Neuronal stem cell (in vitro differentiated cells): Measurements from ENCODE around the gene REX1BD.

Experiments
- DNase-seq: peaks from one replicate; pipeline ENCODE4 v3.0.0-alpha.2; 2013; ENCODE audit warnings: low spot score
- H2AFZ ChIP-seq: one replicate; pipeline ENCODE4 v1.6.1; 2013; ENCODE audit warnings: mild to moderate bottlenecking, low read length, inconsistent platforms
- H2AK5ac ChIP-seq: 2 replicates; pipeline ENCODE4 v1.6.1; 2013; ENCODE audit warnings: low read depth, mild to moderate bottlenecking, inconsistent platforms, low read length, moderate library complexity, mixed read lengths
- H2BK120ac ChIP-seq: 2 replicates; pipeline ENCODE4 v1.6.1; 2013; ENCODE audit warnings: low read depth, mild to moderate bottlenecking, inconsistent platforms, low read length, moderate library complexity, mixed read lengths
- H2BK12ac ChIP-seq: one replicate; pipeline ENCODE4 v1.6.1; 2013; ENCODE audit warnings: low read length, inconsistent platforms
- H2BK15ac ChIP-seq: 2 replicates; pipeline ENCODE4 v1.6.1; 2013; ENCODE audit warnings: mild to moderate bottlenecking, low read length, inconsistent platforms, mixed read lengths
- H2BK5ac ChIP-seq: one replicate; pipeline ENCODE4 v1.6.1; 2013; ENCODE audit warnings: inconsistent platforms, mild to moderate bottlenecking, low read length, moderate library complexity
- H3K14ac ChIP-seq: one replicate; pipeline ENCODE4 v1.6.1; 2013; ENCODE audit warnings: low read length, inconsistent platforms
- H3K18ac ChIP-seq: 2 replicates; pipeline ENCODE4 v1.6.1; 2013; ENCODE audit warnings: low read length, inconsistent platforms
- H3K23ac ChIP-seq: 2 replicates; pipeline ENCODE4 v1.6.1; 2013; ENCODE audit warnings: low read depth, mild to moderate bottlenecking, mixed read lengths, low read length, inconsistent platforms; ENCODE audit not compliant: poor library complexity
- H3K27ac ChIP-seq: replicated peaks from 3 replicates; pipeline ENCODE4 v1.5.1; 2013; ENCODE audit warnings: low read length, inconsistent platforms
- H3K27me3 ChIP-seq, 3 experiments: 2 replicates each; pipeline ENCODE4 v1.6.1; 2013; ENCODE audit warnings: low read length in 3 of 3, mild to moderate bottlenecking in 2 of 3, inconsistent platforms in 1 of 3, low read depth in 1 of 3, mixed read lengths in 1 of 3, moderate library complexity in 1 of 3; ENCODE audit not compliant: control insufficient read depth in 3 of 3, insufficient read depth in 3 of 3
- H3K36me3 ChIP-seq, 2 donors: replicated peaks in 1 of 2; 2 replicates each; pipeline ENCODE4 v1.6.1; 2013; ENCODE audit warnings: low read length in 2 of 2; ENCODE audit not compliant: control insufficient read depth in 2 of 2, insufficient read depth in 2 of 2
- H3K4ac ChIP-seq: 2 replicates; pipeline ENCODE4 v1.6.1; 2013; ENCODE audit warnings: inconsistent platforms, mild to moderate bottlenecking, low read length, moderate library complexity
- H3K4me1 ChIP-seq, 2 donors: 1 replicate in 1 of 2; 2 replicates in 1 of 2; pipeline ENCODE4 v1.6.1; 2013; ENCODE audit warnings: low read length in 2 of 2, low read depth in 1 of 2; ENCODE audit not compliant: control insufficient read depth in 2 of 2, insufficient read depth in 1 of 2
- H3K4me2 ChIP-seq: one replicate; pipeline ENCODE4 v1.6.1; 2013; ENCODE audit warnings: mild to moderate bottlenecking, low read length, inconsistent platforms; ENCODE audit not compliant: insufficient read depth, poor library complexity, severe bottlenecking
- H3K4me3 ChIP-seq, 2 donors: 2 replicates each; pipeline ENCODE4 v1.5.1; 2013; ENCODE audit warnings: low read length in 2 of 2, mild to moderate bottlenecking in 2 of 2, inconsistent platforms in 1 of 2, moderate library complexity in 1 of 2
- H3K79me1 ChIP-seq: one replicate; pipeline ENCODE4 v1.6.1; 2013; ENCODE audit warnings: low read depth, mild to moderate bottlenecking, inconsistent platforms, low read length, moderate library complexity
- H3K9ac ChIP-seq: one replicate; pipeline ENCODE4 v1.6.1; 2013; ENCODE audit warnings: mild to moderate bottlenecking, low read depth, low read length, inconsistent platforms; ENCODE audit not compliant: poor library complexity
- H3K9me3 ChIP-seq, 2 donors: replicated peaks in 1 of 2; 2 replicates each; pipeline versions ENCODE3 to v1.6.1; 2013; ENCODE audit warnings: low read length in 2 of 2, mild to moderate bottlenecking in 2 of 2, inconsistent platforms in 1 of 2, low read depth in 1 of 2, mixed read lengths in 1 of 2, moderate library complexity in 1 of 2; ENCODE audit not compliant: control insufficient read depth in 2 of 2, insufficient read depth in 1 of 2
- H4K8ac ChIP-seq: one replicate; pipeline ENCODE4 v1.6.1; 2013; ENCODE audit warnings: low read depth, mild to moderate bottlenecking, inconsistent platforms, low read length, moderate library complexity
- H4K91ac ChIP-seq: one replicate; pipeline ENCODE4 v1.6.1; 2013; ENCODE audit warnings: low read length, low read depth, mild to moderate bottlenecking, inconsistent platforms; ENCODE audit not compliant: poor library complexity
- WGBS, 2 donors: extraction: QIAGEN DNeasy Blood & Tissue Kit; methylation state at CpG; one replicate each; pipeline ENCODE4 v1.1.7; 2013; ENCODE audit warnings: missing lambda C conversion rate in 2 of 2, mixed read lengths in 1 of 2; ENCODE audit not compliant: insufficient read length in 2 of 2, insufficient replicate concordance in 1 of 2; ENCODE audit errors: extremely low coverage in 2 of 2; 5-methylcytosine and 5-hydroxymethylcytosine counted together

Gene REX1BD

DNA sequence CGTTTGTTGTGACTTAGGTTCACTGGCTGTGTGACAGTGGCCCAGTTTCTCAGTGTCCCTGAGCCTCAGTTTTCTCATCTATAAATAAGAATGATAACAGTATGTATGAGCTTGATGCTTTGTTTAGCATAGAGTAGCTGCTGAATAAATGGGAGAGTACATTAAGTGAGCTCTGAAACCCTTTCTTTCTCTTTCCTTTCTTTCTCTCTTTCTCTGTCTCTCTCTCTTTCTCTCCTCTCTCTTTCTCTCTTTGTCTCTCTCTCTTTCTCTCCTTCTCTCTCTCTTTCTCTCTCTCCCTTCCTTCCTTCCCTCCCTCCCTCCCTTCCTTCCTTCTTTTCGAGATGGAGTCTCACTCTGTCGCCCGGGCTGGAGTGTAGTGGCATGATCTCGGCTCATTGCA, 28.9 kb upstream of the REX1BD start:
- Histone ChIP-seq H2BK12ac (no peak overlapping the region), H3K36me3 (peaks cover 7 to 38% of the 10 kb centered on the region in 2 donors), H2AFZ (no peak overlapping the region), H2AK5ac (no peak overlapping the region), H3K4me2 (no peak overlapping the region), H4K91ac (no peak overlapping the region), H3K18ac (no peak overlapping the region), H2BK5ac (no peak overlapping the region), H4K8ac (no peak overlapping the region), H3K4me3 (no peak overlapping the region), H2BK120ac (no peak overlapping the region), H3K9ac (no peak overlapping the region), H3K9me3 (peaks cover 0 to 2% of the 10 kb centered on the region in 2 donors), H3K4ac (no peak overlapping the region), H3K79me1 (peaks cover 5% of the 10 kb centered on the region), H2BK15ac (no peak overlapping the region), H3K27ac (no peak overlapping the region), H3K4me1 (no peaks in the 10 kb centered on the region), H3K23ac (no peak overlapping the region), H3K27me3 (no peaks in the 10 kb centered on the region), H3K14ac (no peak overlapping the region)
- no peak for DNase-seq
- no CpG with 5 or more reads among the region's 5 CpGs for WGBS, 2 donors

DNA sequence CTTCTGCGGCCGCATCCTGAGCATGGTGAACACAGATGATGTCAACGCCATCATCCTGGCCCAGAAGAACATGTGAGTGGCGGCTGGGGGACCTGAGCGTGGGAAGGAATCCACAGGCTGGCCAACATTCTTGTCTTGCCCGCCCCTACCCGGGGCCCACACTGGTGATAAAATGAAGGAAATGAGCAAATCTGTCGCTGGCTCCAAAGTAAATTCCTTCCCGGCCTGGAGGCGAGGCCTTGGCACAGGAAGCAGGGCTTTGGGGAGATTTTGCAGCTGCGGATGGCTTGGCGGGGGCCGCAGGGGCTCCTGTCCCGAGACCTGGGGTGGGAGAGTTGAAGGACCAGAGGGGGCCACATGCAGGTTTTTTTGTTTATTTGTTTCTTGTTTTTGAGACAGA, 26.5 kb upstream of the REX1BD start:
- Histone ChIP-seq H2BK120ac (no peak overlapping the region), H3K4me1 (no peaks in the 10 kb centered on the region), H2BK5ac (no peak overlapping the region), H3K4me3 (no peak overlapping the region), H3K27ac (no peak overlapping the region), H4K8ac (no peak overlapping the region), H3K79me1 (peaks cover 5% of the 10 kb centered on the region), H3K18ac (no peak overlapping the region), H3K9ac (no peak overlapping the region), H3K27me3 (no peaks in the 10 kb centered on the region), H3K4ac (no peak overlapping the region), H4K91ac (no peak overlapping the region), H3K14ac (no peak overlapping the region), H2BK15ac (no peak overlapping the region), H2AFZ (no peak overlapping the region), H3K36me3 (peaks cover 15 to 61% of the 10 kb centered on the region in 2 donors), H2AK5ac (no peak overlapping the region), H3K23ac (no peak overlapping the region), H3K9me3 (peaks cover 0 to 3% of the 10 kb centered on the region in 2 donors), H3K4me2 (no peak overlapping the region), H2BK12ac (no peak overlapping the region)
- WGBS, 2 donors = no CpG with 5 or more reads among the region's 14 CpGs
- no peak for DNase-seq

- peak overlapping the region; percentile 44 for H3K9ac ChIP-seq
- no peak overlapping the region for H2BK12ac ChIP-seq
- H3K18ac ChIP-seq = no peak overlapping the region
- H3K27me3 ChIP-seq = no peaks in the 10 kb centered on the region
- H4K8ac ChIP-seq = no peak overlapping the region
- H3K23ac ChIP-seq = peak overlapping the region; percentile 55
- DNase-seq = no peak
- H3K4ac ChIP-seq = no peak overlapping the region
- no peak overlapping the region for H2BK15ac ChIP-seq
- WGBS, 2 donors = no CpG with 5 or more reads among the region's 8 CpGs
- no peak overlapping the region for H2BK5ac ChIP-seq
- H3K4me2 ChIP-seq = no peak overlapping the region
- no peak overlapping the region for H2BK120ac ChIP-seq
- H3K79me1 ChIP-seq = peaks cover 3% of the 10 kb centered on the region
- H3K4me3 ChIP-seq = no peak overlapping the region
- H3K27ac ChIP-seq = no peak overlapping the region
- no peak overlapping the region for H2AFZ ChIP-seq
- peaks cover 0 to 3% of the 10 kb centered on the region in 2 donors for H3K4me1 ChIP-seq
- H3K36me3 ChIP-seq = peaks cover 36 to 77% of the 10 kb centered on the region in 2 donors
- no peak overlapping the region for H2AK5ac ChIP-seq
- no peak overlapping the region for H3K14ac ChIP-seq
- no peak overlapping the region for H4K91ac ChIP-seq
- H3K9me3 ChIP-seq = peaks cover 0 to 3% of the 10 kb centered on the region in 2 donors
These were observed 21.6 kb upstream of the REX1BD start for GRCh38 chr19:18566953-18567352.

- Histone ChIP-seq H2AK5ac (no peak overlapping the region), H3K4me1 (peaks cover 10 to 13% of the 10 kb centered on the region in 2 donors), H3K4me3 (no peak overlapping the region), H2AFZ (no peak overlapping the region), H3K18ac (no peak overlapping the region), H2BK15ac (no peak overlapping the region), H3K36me3 (peaks cover 42 to 71% of the 10 kb centered on the region in 2 donors), H3K23ac (peak overlapping the region; percentile 89), H3K79me1 (peaks cover 11% of the 10 kb centered on the region), H3K14ac (no peak overlapping the region), H4K8ac (no peak overlapping the region), H3K9me3 (peaks cover 0 to 3% of the 10 kb centered on the region in 2 donors), H2BK12ac (no peak overlapping the region), H3K9ac (peak overlapping the region; percentile 44), H3K27ac (no peak overlapping the region), H2BK5ac (peak overlapping the region; percentile 39), H3K4ac (no peak overlapping the region), H4K91ac (no peak overlapping the region), H2BK120ac (no peak overlapping the region), H3K4me2 (no peak overlapping the region), H3K27me3 (no peaks in the 10 kb centered on the region)
- no CpG with 5 or more reads among the region's 15 CpGs for WGBS, 2 donors
- DNase-seq = no peak
These were observed 20.2 kb upstream of the REX1BD start for GRCh38 chr19:18568367-18568766.
